K562 (cell line): Measurements from ENCODE around the gene TMEM156. TPM values are rescaled to one million over a fixed set of nuclear protein-coding genes. Genes with fewer than 3 reads are reported as not detected.

Experiments used
- ATAC-seq: fragments of 200-7000 bp; cut with Tn5 transposase; 3 replicates; pipeline ENCODE4 v1.9.1; 2020; ENCODE audit warnings: moderate library complexity
- BruUV-seq: library from RNA; stranded (reverse); fragments of 400-500 nt; replicated peaks from 2 replicates; lab custom pipeline; 2021; lab: Mats Ljungman, UMichigan
- CTCF ChIA-PET: fragments of 300-600 bp; formaldehyde crosslinking; extraction: SDS; loops from one replicate; lab custom pipeline; 2021; ENCODE audit warnings: low intra/inter-chr PET ratio; lab: Yijun Ruan, JAX
- POLR2A ChIA-PET: fragments of 300-600, 350-650 bp; sonication (Branson Sonifier 250); formaldehyde crosslinking; extraction: SDS; loops from one replicate; lab custom pipeline; 2021; ENCODE audit warnings: antibody characterized with exemption, inconsistent platforms; lab: Yijun Ruan, JAX
- DNase-seq, 4 experiments: peaks; one replicate each; pipeline versions ENCODE4 v3.0.0 to v3.0.0-alpha.2; 2011 to 2018; ENCODE audit warnings: low spot score in 3 of 4, mixed read lengths in 3 of 4; ENCODE audit errors: extremely low read depth in 1 of 4
- FAIRE-seq: peaks from 2 replicates; lab custom pipeline; 2011; peaks lifted over from hg19 to GRCh38; lab: Jason Lieb, UNC
- H2AFZ ChIP-seq: 2 replicates; pipeline ENCODE4 v1.6.0; 2011; ENCODE audit warnings: low read depth, low read length, control low read depth, inconsistent platforms
- H3K27ac ChIP-seq: fragments of 200-600 bp; 3 replicates; pipeline ENCODE4 v1.8.0; 2011; ENCODE audit warnings: low read depth, mild to moderate bottlenecking, control low read depth, inconsistent platforms, low read length, moderate library complexity, mixed read lengths; ENCODE audit errors: extremely low read depth
- H3K27me3 ChIP-seq, 2 experiments: fragments of 300-600 bp in 1 of 2; 2 replicates in 1 of 2; 3 replicates in 1 of 2; pipeline versions ENCODE4 v1.6.0 to v1.8.0; 2011; ENCODE audit warnings: inconsistent platforms in 2 of 2, low read length in 2 of 2, mild to moderate bottlenecking in 1 of 2, mixed read lengths in 1 of 2, moderate library complexity in 1 of 2; ENCODE audit not compliant: control insufficient read depth in 2 of 2, insufficient read depth in 2 of 2
- H3K36me3 ChIP-seq: fragments of 300-600 bp; 3 replicates; pipeline ENCODE4 v1.8.0; 2011; ENCODE audit warnings: mild to moderate bottlenecking, low read length, inconsistent platforms; ENCODE audit not compliant: control insufficient read depth, insufficient read depth
- H3K4me1 ChIP-seq, 2 experiments: fragments of 200-600 bp in 1 of 2; replicated peaks in 1 of 2; 2 replicates in 1 of 2; 3 replicates in 1 of 2; pipeline versions ENCODE4 v1.5.1 to v1.8.0; 2011; ENCODE audit warnings: inconsistent platforms in 2 of 2, low read length in 2 of 2, mild to moderate bottlenecking in 1 of 2, mixed read lengths in 1 of 2, moderate library complexity in 1 of 2; ENCODE audit not compliant: control insufficient read depth in 2 of 2, insufficient read depth in 2 of 2
- H3K4me2 ChIP-seq: 2 replicates; pipeline ENCODE4 v1.6.1; 2011; ENCODE audit warnings: low read length, control low read depth, inconsistent platforms, mixed read lengths; ENCODE audit not compliant: insufficient read depth
- H3K4me3 ChIP-seq: fragments of 200-600 bp; sonication (generic), shearing (Covaris generic); 2 replicates; pipeline ENCODE4 v1.5.1; 2016; ENCODE audit warnings: control low read depth, inconsistent platforms
- H3K79me2 ChIP-seq: fragments of 200-600 bp; 3 replicates; pipeline ENCODE4 v1.8.0; 2011; ENCODE audit warnings: low read length, inconsistent platforms; ENCODE audit not compliant: control insufficient read depth, insufficient read depth
- H3K9ac ChIP-seq, 2 experiments: 2 replicates each; pipeline versions ENCODE4 v1.6.0 to v1.6.1; 2011; ENCODE audit warnings: low read depth in 2 of 2, low read length in 2 of 2, control low read depth in 1 of 2, inconsistent platforms in 1 of 2, mild to moderate bottlenecking in 1 of 2, mixed read lengths in 1 of 2; ENCODE audit not compliant: insufficient read depth in 1 of 2
- H3K9me1 ChIP-seq: one replicate; pipeline ENCODE4 v1.6.0; 2011; ENCODE audit warnings: inconsistent platforms, mild to moderate bottlenecking, low read length, moderate library complexity; ENCODE audit not compliant: control insufficient read depth, insufficient read depth
- H3K9me3 ChIP-seq: replicated peaks from 2 replicates; pipeline ENCODE4 v1.5.1; 2011; ENCODE audit warnings: low read depth, low read length, inconsistent platforms; ENCODE audit not compliant: control insufficient read depth, insufficient read depth
- H4K20me1 ChIP-seq: replicated peaks from 2 replicates; pipeline ENCODE4 v1.6.1; 2011; ENCODE audit warnings: low read length, inconsistent platforms, mixed read lengths; ENCODE audit not compliant: control insufficient read depth, insufficient read depth
- BCL6 ChIP-seq: fragments of 250-450 bp; sonication (Bioruptor Pico); IDR thresholded peaks from 2 replicates; pipeline ENCODE4 v1.4.0; 2020
- ELK3 ChIP-seq: fragments of 450-650 bp; formaldehyde crosslinking; IDR thresholded peaks from 2 replicates; pipeline ENCODE4 v1.4.0; 2020; ENCODE audit warnings: mild to moderate bottlenecking
- JUND ChIP-seq, 2 experiments: IDR thresholded peaks; 2 replicates in 1 of 2; 3 replicates in 1 of 2; pipeline ENCODE4 v1.6.1; 2011; ENCODE audit warnings: borderline replicate concordance in 2 of 2, low read depth in 2 of 2, low read length in 2 of 2, improper control_type of control experiment in 1 of 2, missing biosample characterization in 1 of 2, missing genetic modification characterization in 1 of 2, missing genetic modification reagents in 1 of 2
- KDM2B ChIP-seq: fragments of 250-450 bp; sonication (Bioruptor Pico); IDR thresholded peaks from 2 replicates; pipeline ENCODE4 v1.8.0; 2021; ENCODE audit warnings: mild to moderate bottlenecking, moderate library complexity
- NELFE ChIP-seq: IDR thresholded peaks from 2 replicates; pipeline ENCODE4 v1.6.1; 2011; ENCODE audit warnings: mild to moderate bottlenecking; ENCODE audit not compliant: insufficient read depth, insufficient read length
- NFRKB ChIP-seq: fragments of 450-650 bp; IDR thresholded peaks from 2 replicates; pipeline ENCODE4 v1.6.1; 2016; ENCODE audit warnings: low read depth
- POLR2A ChIP-seq: fragments of 450-650 bp; conservative IDR thresholded peaks from 2 replicates; pipeline ENCODE4 v1.6.1; 2016
- SREBF2 ChIP-seq: sonication (generic); formaldehyde crosslinking; IDR thresholded peaks from 2 replicates; pipeline ENCODE4 v1.4.0; 2020; ENCODE audit warnings: mild to moderate bottlenecking, missing genetic modification reagents
- ZBTB26 ChIP-seq: fragments of 450-650 bp; formaldehyde crosslinking; IDR thresholded peaks from 2 replicates; pipeline ENCODE4 v1.4.0; 2022; ENCODE audit warnings: missing genetic modification characterization
- ZMIZ1 ChIP-seq, 2 experiments: fragments of 150-350 bp in 1 of 2; IDR thresholded peaks; 2 replicates each; pipeline ENCODE4 v1.6.1; 2012 to 2016; ENCODE audit warnings: low read depth in 2 of 2, low read length in 2 of 2, mild to moderate bottlenecking in 1 of 2, moderate library complexity in 1 of 2
- ZNF280A ChIP-seq: fragments of 450-650 bp; IDR thresholded peaks from 2 replicates; pipeline ENCODE4 v1.6.1; 2018; ENCODE audit warnings: mild to moderate bottlenecking, low read depth; ENCODE audit not compliant: partially characterized antibody
- ZZZ3 ChIP-seq: fragments of 450-650 bp; IDR thresholded peaks from 2 replicates; pipeline ENCODE4 v1.6.1; 2016; ENCODE audit warnings: antibody characterized with exemption, mild to moderate bottlenecking, moderate library complexity
- WGBS: fragments of 100-300 bp; shearing (Covaris generic); methylation state at CpG from one replicate; pipeline ENCODE4 v1.1.6; 2016; ENCODE audit warnings: low coverage, mixed read lengths; ENCODE audit not compliant: insufficient coverage; ENCODE audit errors: missing lambda C conversion rate; 5-methylcytosine and 5-hydroxymethylcytosine counted together
- in situ Hi-C: fragments of 300-500 bp; cut with MboI; formaldehyde crosslinking; loops from 4 replicates; pipeline ENCODE4 v1.15.0; 2018; ENCODE audit warnings: inconsistent platforms, mixed read lengths
- intact Hi-C: fragments of 100-400 bp; cut with micrococcal nuclease; formaldehyde crosslinking; loops from 2 replicates; pipeline ENCODE4 v1.14.2; 2022
- polyA plus RNA-seq, 8 experiments: library from polyadenylated mRNA; depleted of rRNA in 4 of 8; stranded (reverse) in 5 of 8; unstranded in 3 of 8; fragments of >200 nt; fragmentation: Nextera tagmentation in 2 of 8; fragmentation: Illumina TruSeq in 1 of 8; extraction: Ambion mirVana in 2 of 8; extraction: Trizol in 1 of 8; gene quantifications; 2 replicates each; pipeline versions ENCODE4 v1.2.1 to v1.2.3, GENCODE V29; 2011 to 2014; ENCODE audit warnings: inconsistent platforms in 1 of 8, missing spikeins in 1 of 8
- total RNA-seq, 7 experiments: library from RNA; depleted of rRNA in 6 of 7; stranded (reverse); fragments of >200 nt in 6 of 7; fragmentation: Illumina TruSeq in 2 of 7; extraction: Trizol in 2 of 7; gene quantifications; 2 replicates each; pipeline versions ENCODE4 v1.2.1 to v1.2.3, GENCODE V29; 2011 to 2021; ENCODE audit warnings: low replicate concordance in 1 of 7

TMEM156 gene
- total and polyA plus RNA-seq, 9 of the 15 experiments (the other 6 are each of a cell fraction or from before 2014, with no cell fraction given): 3.5 to 9.6 (median 6.4) TPM

GRCh38 chr4:38979081-38979480 is 53.1 kb downstream of the TMEM156 start (continued):
- no peak for TF ChIP-seq ZMIZ1 (IDR thresholded peaks at IDR 0.05; ENCODE audit: low read depth in 2 of 2, low read length in 2 of 2)
- TF ChIP-seq ZBTB26 (CRISPR knock-in tag): no peak
- no peak for TF ChIP-seq KDM2B (CRISPR knock-in tag)
- TF ChIP-seq NFRKB: no peak
- no peak for TF ChIP-seq SREBF2
- TF ChIP-seq, all 486 proteins: peak for 0

GRCh38 chr4:38976308-38976707 is 55.9 kb downstream of the TMEM156 start:
- H3K9me1 ChIP-seq: no peaks in the 10 kb centered on the region
- H3K27ac ChIP-seq: no peak overlapping the region
- FAIRE-seq: no peak
- no peak overlapping the region for H3K4me3 ChIP-seq
- no peaks in the 10 kb centered on the region for H3K36me3 ChIP-seq
- no peaks in the 10 kb centered on the region for H4K20me1 ChIP-seq
- DNase-seq: no peak
- no peak overlapping the region for H3K4me2 ChIP-seq
- H3K79me2 ChIP-seq: no peaks in the 10 kb centered on the region
- H3K27me3 ChIP-seq: no peaks in the 10 kb centered on the region
- no peak overlapping the region for H3K9ac ChIP-seq
- intact Hi-C loops (no loop called here), in situ Hi-C loops (no loop called here)
- 80% methylated on average over 6 of the region's 7 CpGs for WGBS
- H2AFZ ChIP-seq: no peak overlapping the region
- ChIA-PET POLR2A (interaction anchor here (0.7 kb wide), 1 partner anchor 34 kb away, joined by 3 read pairs; no protein-coding TSS in a partner anchor), CTCF (no interaction called here)
- no peak for ATAC-seq
- H3K9me3 ChIP-seq: no peaks in the 10 kb centered on the region
- no peaks in the 10 kb centered on the region; a peak in 1 of 5 replicates for H3K4me1 ChIP-seq
- no TSS peak for BruUV-seq
- TF ChIP-seq ZNF280A: no peak
- TF ChIP-seq BCL6: no peak
- no peak for TF ChIP-seq ELK3 (CRISPR knock-in tag)
- no peak for TF ChIP-seq JUND (IDR thresholded peaks at IDR 0.05; ENCODE audit: borderline replicate concordance, low read depth, low read length)
- TF ChIP-seq JUND (tag; IDR thresholded peaks at IDR 0.05; ENCODE audit: borderline replicate concordance, low read depth, low read length): no peak
- TF ChIP-seq ZZZ3: no peak
- no peak for TF ChIP-seq POLR2A
- no peak for TF ChIP-seq NELFE
